GM08714 (cell line): ENCODE results near the gene ELK1.
"Not testable (repeated sequence)": the region's sequence is repeated elsewhere in the genome, so short reads cannot be mapped to it uniquely, and the experiment has no call there.

ENCODE experiments used
- H3K4me3 ChIP-seq: fragments of 200-500 bp; sonication (Bioruptor generic); 2 replicates; pipeline ENCODE4 v1.5.1; 2014; ENCODE audit warnings: mild to moderate bottlenecking, low read length, inconsistent platforms
- ZNF274 ChIP-seq: IDR thresholded peaks from 2 replicates; pipeline ENCODE4 v1.6.1; 2012; ENCODE audit warnings: mild to moderate bottlenecking, low read depth, low read length

The ELK1 gene

GRCh38 chrX:47611489-47611888 lies 38.9 kb downstream of the ELK1 start:
- TF ChIP-seq ZNF274: no peak

GRCh38 chrX:47610511-47610910 lies 39.9 kb downstream of the ELK1 start:
- H3K4me3 ChIP-seq: no peak overlapping the region
- TF ChIP-seq ZNF274: no peak

More at GRCh38 chrX:47611489-47611888, 38.9 kb downstream of the ELK1 start:
- H3K4me3 ChIP-seq: no peak overlapping the region

DNA sequence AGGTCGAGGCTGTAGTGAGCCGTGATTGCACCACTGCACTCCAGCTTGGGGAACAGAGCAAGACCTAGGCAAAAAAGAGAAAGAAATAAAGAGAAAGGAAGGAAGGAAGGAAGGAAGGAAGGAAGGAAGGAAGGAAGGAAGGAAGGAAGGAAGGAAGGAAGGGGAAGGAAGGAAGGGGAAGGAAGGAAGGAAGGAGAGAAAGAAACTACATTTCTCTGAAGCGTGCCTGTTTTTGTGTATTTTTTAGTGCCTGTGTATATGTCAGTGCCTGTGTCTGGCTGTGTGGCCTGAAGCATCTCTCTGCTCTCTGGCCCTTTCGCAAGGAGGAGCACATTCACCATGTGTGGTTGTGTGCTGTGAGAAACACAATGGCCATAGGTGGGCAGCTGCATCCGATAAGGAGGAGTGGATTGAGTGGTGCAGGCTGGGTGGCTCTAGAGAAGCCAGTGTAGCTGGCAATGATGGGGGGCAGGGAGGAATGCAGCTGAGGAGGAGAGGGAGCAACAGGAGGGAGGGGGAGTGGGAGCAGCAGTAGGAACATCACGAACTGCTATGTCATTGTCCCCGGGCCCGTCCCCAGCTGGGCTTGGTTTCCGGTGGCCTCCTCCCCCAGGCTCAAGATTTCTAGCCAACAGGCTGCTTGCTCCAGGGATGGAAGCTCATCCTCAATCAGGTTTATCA lies 42.1 kb downstream of the ELK1 start:
- no peak overlapping the region for H3K4me3 ChIP-seq
- TF ChIP-seq ZNF274: no peak

GRCh38 chrX:47607091-47607490 lies 43.3 kb downstream of the ELK1 start:
- no peak overlapping the region for H3K4me3 ChIP-seq
- no peak for TF ChIP-seq ZNF274

DNA sequence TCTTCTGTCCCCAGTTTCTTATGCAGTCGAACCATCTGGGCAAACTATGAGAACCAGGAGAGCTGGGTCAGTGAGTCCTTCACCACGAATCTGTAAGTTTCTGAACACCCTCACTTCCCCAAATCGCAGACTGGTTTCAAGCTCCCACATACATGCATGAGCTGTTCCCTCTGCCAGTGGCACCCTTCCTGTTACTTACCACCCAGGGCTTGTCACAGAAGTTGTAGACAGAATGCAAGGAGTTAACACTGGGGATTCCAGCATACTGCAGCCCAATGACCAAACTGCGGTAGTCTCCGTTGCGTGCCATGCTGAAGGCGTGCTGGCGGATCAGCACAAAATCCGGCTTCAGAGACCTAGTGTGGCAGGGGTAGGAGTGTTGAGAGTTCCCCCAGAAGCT lies 45.3 kb downstream of the ELK1 start:
- H3K4me3 ChIP-seq: no peak overlapping the region
- TF ChIP-seq ZNF274: no peak

- H3K4me3 ChIP-seq: not testable (repeated sequence)
These were observed 47.2 kb downstream of the ELK1 start for GRCh38 chrX:47603125-47603524.

- no peak overlapping the region for H3K4me3 ChIP-seq
- TF ChIP-seq ZNF274: no peak
These were observed 53.1 kb downstream of the ELK1 start for GRCh38 chrX:47597222-47597621.

- H3K4me3 ChIP-seq: no peak overlapping the region
- no peak for TF ChIP-seq ZNF274
These were observed 54.1 kb downstream of the ELK1 start for GRCh38 chrX:47596256-47596655.

DNA sequence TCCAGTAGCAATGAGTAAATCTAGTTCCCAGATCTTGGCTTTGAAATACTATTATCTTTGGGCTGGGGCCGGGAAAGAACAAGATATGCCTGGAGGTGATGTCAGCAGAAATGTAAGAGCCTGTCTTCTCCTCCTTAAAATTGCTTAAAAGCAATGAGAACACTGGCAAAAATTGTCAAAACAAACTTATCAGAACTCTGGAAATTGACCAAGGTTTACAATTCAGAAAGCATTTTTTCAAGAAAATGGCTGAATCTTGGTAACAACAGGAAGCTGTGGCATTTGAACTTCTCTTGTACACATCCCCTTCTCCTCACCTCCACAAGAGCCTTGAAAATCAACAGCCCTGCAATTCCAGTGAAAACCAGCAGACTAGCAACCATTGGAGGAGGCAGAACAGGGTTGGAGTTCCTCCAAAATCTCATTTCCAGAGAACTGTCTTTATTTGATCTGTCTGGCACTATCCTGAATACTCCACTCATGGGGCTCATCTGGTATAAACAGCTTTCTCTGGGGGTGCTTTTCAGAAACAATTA lies 54.6 kb downstream of the ELK1 start:
- no peak for TF ChIP-seq ZNF274
- H3K4me3 ChIP-seq: no peak overlapping the region

GRCh38 chrX:47593522-47593921 lies 56.8 kb downstream of the ELK1 start:
- no peak for TF ChIP-seq ZNF274
- no peak overlapping the region for H3K4me3 ChIP-seq

GRCh38 chrX:47590984-47591383 lies 59.4 kb downstream of the ELK1 start:
- H3K4me3 ChIP-seq: no peak overlapping the region
- TF ChIP-seq ZNF274: no peak

DNA sequence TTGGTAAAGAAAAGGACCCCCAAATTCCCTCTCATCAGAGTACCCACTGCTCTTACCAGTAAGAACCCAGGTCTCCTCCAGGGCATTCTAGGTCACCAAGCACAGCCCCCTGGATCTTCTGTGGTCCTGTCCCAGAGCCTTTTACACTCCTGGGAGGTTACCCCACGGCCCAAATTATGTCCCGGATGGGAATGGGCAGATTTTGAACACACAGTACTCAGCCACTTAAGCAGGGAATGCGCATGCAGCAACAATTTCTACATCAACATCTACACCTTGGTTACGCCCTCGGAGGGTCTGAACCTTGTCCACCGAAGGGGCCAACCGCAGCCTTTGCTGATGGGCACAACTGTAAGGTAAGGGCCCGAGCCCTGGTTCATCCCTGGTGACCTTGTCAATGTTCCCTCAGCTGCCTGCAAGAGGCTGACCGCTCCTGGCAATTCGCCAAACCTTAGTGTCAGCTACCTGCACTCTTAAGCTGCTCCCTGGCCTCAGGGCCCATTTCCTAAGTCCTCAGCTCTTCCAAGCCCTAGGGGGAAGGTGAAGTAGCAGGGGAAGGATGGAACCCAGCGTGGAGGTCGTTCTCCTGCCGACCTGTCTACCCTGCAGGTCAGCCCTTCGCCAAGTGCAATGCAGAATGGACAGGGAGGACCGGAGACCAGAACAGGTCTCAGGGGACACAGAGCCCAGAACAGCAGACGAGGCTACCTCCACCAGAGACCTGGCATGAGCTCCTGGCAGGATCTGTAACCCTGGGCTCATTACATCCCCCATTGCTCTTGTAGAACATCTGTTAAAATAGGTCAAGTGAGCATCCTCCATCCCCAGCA lies 62.2 kb downstream of the ELK1 start:
- TF ChIP-seq ZNF274: no peak
- no peak overlapping the region for H3K4me3 ChIP-seq

- no peak for TF ChIP-seq ZNF274
- H3K4me3 ChIP-seq: no peak overlapping the region
These were observed 63.1 kb downstream of the ELK1 start for GRCh38 chrX:47587091-47587891.

- H3K4me3 ChIP-seq: no peak overlapping the region
- no peak for TF ChIP-seq ZNF274
These were observed 64.1 kb downstream of the ELK1 start for GRCh38 chrX:47586043-47586787.
